HEK293T (cell line): ENCODE measurements around the gene POLDIP2.

ENCODE experiments used
- BHLHE40 ChIP-seq: fragments of 450-650 bp; IDR thresholded peaks from 2 replicates; pipeline ENCODE4 v1.6.1; 2016; ENCODE audit warnings: mild to moderate bottlenecking, moderate library complexity, borderline replicate concordance
- CTBP1 ChIP-seq: fragments of 450-650 bp; IDR thresholded peaks from 2 replicates; pipeline ENCODE4 v1.6.1; 2016; ENCODE audit warnings: borderline replicate concordance
- ELF4 ChIP-seq: fragments of 450-650 bp; IDR thresholded peaks from 2 replicates; pipeline ENCODE4 v1.6.1; 2017; ENCODE audit warnings: antibody characterized with exemption
- FOXA1 ChIP-seq: fragments of 450-650 bp; IDR thresholded peaks from 2 replicates; pipeline ENCODE4 v1.6.1; 2016; ENCODE audit warnings: mild to moderate bottlenecking
- FOXK2 ChIP-seq: fragments of 450-650 bp; IDR thresholded peaks from 2 replicates; pipeline ENCODE4 v1.6.1; 2016; ENCODE audit warnings: mild to moderate bottlenecking
- FOXM1 ChIP-seq: fragments of 450-650 bp; IDR thresholded peaks from 2 replicates; pipeline ENCODE4 v1.6.1; 2017; ENCODE audit warnings: mild to moderate bottlenecking, borderline replicate concordance
- HDGF ChIP-seq: fragments of 450-650 bp; IDR thresholded peaks from 2 replicates; pipeline ENCODE4 v1.6.1; 2017; ENCODE audit warnings: antibody characterized with exemption, borderline replicate concordance
- L3MBTL2 ChIP-seq: fragments of 450-650 bp; conservative IDR thresholded peaks from 2 replicates; pipeline ENCODE4 v1.6.1; 2016; ENCODE audit warnings: mild to moderate bottlenecking
- SP1 ChIP-seq: fragments of 450-650 bp; IDR thresholded peaks from 2 replicates; pipeline ENCODE4 v1.6.1; 2017
- SUZ12 ChIP-seq: fragments of 450-650 bp; IDR thresholded peaks from 2 replicates; pipeline ENCODE4 v1.6.1; 2016; ENCODE audit warnings: mild to moderate bottlenecking
- TARDBP ChIP-seq: fragments of 450-650 bp; IDR thresholded peaks from 2 replicates; pipeline ENCODE4 v1.6.1; 2016
- TF ChIP-seq, protein P1 (sequence below): fragments of 450-650 bp; IDR thresholded peaks from 2 replicates; pipeline ENCODE4 v1.6.1; 2016

DNA sequence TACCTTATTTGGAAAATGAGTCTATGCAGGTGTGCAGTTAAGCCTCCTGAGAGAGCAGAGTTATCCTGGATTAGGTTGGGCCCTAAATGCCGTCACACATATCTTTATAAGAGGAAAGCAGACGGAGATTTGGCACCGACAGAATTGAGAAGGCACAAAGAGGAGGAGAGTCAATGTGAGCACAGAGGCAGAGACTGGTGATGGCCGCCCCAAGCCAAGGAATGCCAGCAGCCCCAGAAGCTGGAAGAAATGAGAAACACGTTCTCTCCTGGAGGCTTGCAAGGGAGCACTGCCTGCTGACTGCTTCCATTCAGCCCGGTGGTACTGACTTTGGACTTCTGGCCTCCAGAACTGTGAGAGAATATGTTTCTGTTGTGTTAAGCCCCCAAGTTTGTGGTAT is 45.5 kb upstream of the POLDIP2 start:
- no peak for TF ChIP-seq FOXM1
- no peak for TF ChIP-seq L3MBTL2
- TF ChIP-seq SP1 = no peak
- no peak for TF ChIP-seq BHLHE40
- TF ChIP-seq ELF4 = no peak
- TF ChIP-seq CTBP1 = no peak
- TF ChIP-seq HDGF = no peak
- no peak for TF ChIP-seq SUZ12
- TF ChIP-seq FOXK2 = no peak
- TF ChIP-seq FOXA1 = no peak
- TF ChIP-seq TARDBP = no peak
- TF ChIP-seq, protein P1, sequence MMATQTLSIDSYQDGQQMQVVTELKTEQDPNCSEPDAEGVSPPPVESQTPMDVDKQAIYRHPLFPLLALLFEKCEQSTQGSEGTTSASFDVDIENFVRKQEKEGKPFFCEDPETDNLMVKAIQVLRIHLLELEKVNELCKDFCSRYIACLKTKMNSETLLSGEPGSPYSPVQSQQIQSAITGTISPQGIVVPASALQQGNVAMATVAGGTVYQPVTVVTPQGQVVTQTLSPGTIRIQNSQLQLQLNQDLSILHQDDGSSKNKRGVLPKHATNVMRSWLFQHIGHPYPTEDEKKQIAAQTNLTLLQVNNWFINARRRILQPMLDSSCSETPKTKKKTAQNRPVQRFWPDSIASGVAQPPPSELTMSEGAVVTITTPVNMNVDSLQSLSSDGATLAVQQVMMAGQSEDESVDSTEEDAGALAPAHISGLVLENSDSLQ = no peak
